Uterus (tissue), 4 donors: ENCODE results near the gene RAB3C. TPM values are rescaled to one million over a fixed set of nuclear protein-coding genes. Genes with fewer than 3 reads are reported as not detected.

Experiments used
- DNase-seq, 2 donors: peaks; one replicate each; pipeline ENCODE4 v3.0.0-alpha.2; 2019 to 2020
- H3K27ac ChIP-seq, 2 donors: fragments of 200-600 bp; sonication (generic); 1 replicate in 1 of 2; 2 replicates in 1 of 2; pipeline ENCODE4 v1.5.1; 2016 to 2018
- H3K27me3 ChIP-seq, 2 donors: fragments of 200-600 bp; sonication (generic); one replicate each; pipeline ENCODE4 v1.5.1; 2018 to 2019; ENCODE audit warnings: control low read depth in 1 of 2
- H3K36me3 ChIP-seq, 2 donors: fragments of 200-600 bp; sonication (generic); one replicate each; pipeline ENCODE4 v1.5.1; 2019; ENCODE audit warnings: control low read depth in 1 of 2
- H3K4me1 ChIP-seq, 2 donors: fragments of 200-600 bp; sonication (generic); one replicate each; pipeline ENCODE4 v1.5.1; 2018 to 2019; ENCODE audit warnings: control low read depth in 1 of 2
- H3K4me3 ChIP-seq, 2 donors: fragments of 200-600 bp; sonication (generic); 1 replicate in 1 of 2; 2 replicates in 1 of 2; pipeline ENCODE4 v1.5.1; 2018 to 2019; ENCODE audit warnings: mild to moderate bottlenecking in 1 of 2
- H3K9me3 ChIP-seq, 2 donors: fragments of 200-600 bp; sonication (generic); one replicate each; pipeline ENCODE4 v1.5.1; 2019; ENCODE audit warnings: control low read depth in 1 of 2
- CTCF ChIP-seq, 4 experiments: fragments of 200-600 bp in 2 of 4; fragments of 450-650 bp in 2 of 4; sonication (generic) in 2 of 4; IDR thresholded peaks; one replicate each; pipeline ENCODE4 v1.5.1; 2016 to 2019; ENCODE audit warnings: antibody characterized with exemption in 4 of 4, mild to moderate bottlenecking in 2 of 4, moderate library complexity in 1 of 4
- POLR2A ChIP-seq, 2 donors: fragments of 450-650 bp; IDR thresholded peaks; one replicate each; pipeline ENCODE4 v1.6.1; 2016; ENCODE audit warnings: antibody characterized with exemption in 2 of 2, mild to moderate bottlenecking in 1 of 2, moderate library complexity in 1 of 2
- intact Hi-C: fragments of 100-400 bp; cut with DNase I; formaldehyde crosslinking; loops from one replicate; pipeline ENCODE4 v1.15.1; 2023; ENCODE audit warnings: low total_unique reads
- total RNA-seq, 4 donors: library from RNA; depleted of rRNA in 3 of 4; stranded (reverse); fragments of >200 nt in 3 of 4; gene quantifications; one replicate each; pipeline versions ENCODE4 v1.1.0 to v1.2.4, GENCODE V29; 2014 to 2023
- donor health status: DM: yes; HTN: yes; CAD: no.

The RAB3C gene
- total RNA-seq, 4 donors from 2014 or later, result 0.59 to 2.1 (median 0.83) TPM; not detected in 1

GRCh38 chr5:58800356-58800755 lies 217.5 kb downstream of the RAB3C start:
- Histone ChIP-seq H3K4me3 (no peak overlapping the region), H3K9me3 (no peaks in the 10 kb centered on the region), H3K27me3 (no peaks in the 10 kb centered on the region), H3K27ac (no peak overlapping the region), H3K4me1 (no peaks in the 10 kb centered on the region), H3K36me3 (no peaks in the 10 kb centered on the region)
- intact Hi-C loops, result no loop called here
- TF ChIP-seq CTCF (IDR thresholded peaks at IDR 0.05), result no peak
- TF ChIP-seq POLR2A (IDR thresholded peaks at IDR 0.05), result no peak
- DNase-seq, result no peak

GRCh38 chr5:58800861-58801540 lies 218.1 kb downstream of the RAB3C start:
- no peaks in the 10 kb centered on the region for H3K4me1 ChIP-seq
- TF ChIP-seq CTCF (IDR thresholded peaks at IDR 0.05), result no peak
- no peak for TF ChIP-seq POLR2A (IDR thresholded peaks at IDR 0.05)
- H3K4me3 ChIP-seq, result no peak overlapping the region
- H3K36me3 ChIP-seq, result no peaks in the 10 kb centered on the region
- H3K9me3 ChIP-seq, result no peaks in the 10 kb centered on the region
- H3K27me3 ChIP-seq, result no peaks in the 10 kb centered on the region
- DNase-seq, result no peak
- intact Hi-C loops, result no loop called here
- H3K27ac ChIP-seq, result no peak overlapping the region

GRCh38 chr5:58803056-58803455 lies 220.2 kb downstream of the RAB3C start:
- Histone ChIP-seq H3K4me1 (no peaks in the 10 kb centered on the region), H3K36me3 (no peaks in the 10 kb centered on the region), H3K9me3 (no peaks in the 10 kb centered on the region), H3K4me3 (no peak overlapping the region), H3K27me3 (no peaks in the 10 kb centered on the region), H3K27ac (no peak overlapping the region)
- intact Hi-C loops, result no loop called here
- TF ChIP-seq CTCF (IDR thresholded peaks at IDR 0.05) (no peak), POLR2A (IDR thresholded peaks at IDR 0.05) (no peak)
- DNase-seq, result no peak

GRCh38 chr5:58804291-58804690 lies 221.4 kb downstream of the RAB3C start:
- Histone ChIP-seq H3K4me1 (no peaks in the 10 kb centered on the region), H3K36me3 (no peaks in the 10 kb centered on the region), H3K4me3 (no peak overlapping the region), H3K27me3 (no peaks in the 10 kb centered on the region), H3K9me3 (no peaks in the 10 kb centered on the region), H3K27ac (no peak overlapping the region)
- DNase-seq, result no peak
- intact Hi-C loops, result no loop called here
- TF ChIP-seq CTCF (IDR thresholded peaks at IDR 0.05) (no peak), POLR2A (IDR thresholded peaks at IDR 0.05) (no peak)

- DNase-seq, result no peak
- no peaks in the 10 kb centered on the region for H3K27me3 ChIP-seq
- no peak overlapping the region for H3K4me3 ChIP-seq
- H3K36me3 ChIP-seq, result no peaks in the 10 kb centered on the region
- no peaks in the 10 kb centered on the region for H3K4me1 ChIP-seq
- TF ChIP-seq CTCF (IDR thresholded peaks at IDR 0.05) (no peak), POLR2A (IDR thresholded peaks at IDR 0.05) (no peak)
- intact Hi-C loops, result no loop called here
- H3K27ac ChIP-seq, result no peak overlapping the region
- no peaks in the 10 kb centered on the region for H3K9me3 ChIP-seq
These were observed 227.2 kb downstream of the RAB3C start for GRCh38 chr5:58810086-58810485.
